Endothelial cell of umbilical vein (primary cell): ENCODE results near the gene SCN4A.
"Not testable (repeated sequence)": the region's sequence is repeated elsewhere in the genome, so short reads cannot be mapped to it uniquely, and the experiment has no call there.

Experiments
- CTCF ChIP-seq, 2 donors: IDR thresholded peaks; 1 replicate in 1 of 2; 2 replicates in 1 of 2; pipeline ENCODE4 v1.5.1; 2011; ENCODE audit warnings: low read length in 2 of 2, mild to moderate bottlenecking in 2 of 2, moderate library complexity in 2 of 2, control low read depth in 1 of 2, inconsistent platforms in 1 of 2, low read depth in 1 of 2; ENCODE audit not compliant: insufficient read depth in 1 of 2; ENCODE audit errors: extremely low read depth in 1 of 2
- EZH2 ChIP-seq: IDR thresholded peaks from 2 replicates; pipeline ENCODE4 v1.6.1; 2012; ENCODE audit warnings: borderline replicate concordance, low read depth, mild to moderate bottlenecking, moderate library complexity, low read length, inconsistent platforms; ENCODE audit not compliant: severe bottlenecking
- MAX ChIP-seq: IDR thresholded peaks from 2 replicates; pipeline ENCODE4 v1.6.1; 2011; ENCODE audit not compliant: insufficient read depth, insufficient read length
- POLR2A ChIP-seq: IDR thresholded peaks from 2 replicates; pipeline ENCODE4 v1.6.1; 2012; ENCODE audit warnings: low read depth, mild to moderate bottlenecking, control low read depth, low read length

GRCh38 chr17:63918789-63919305, 53.9 kb downstream of the SCN4A start, which contains the start of gene GH1:
- TF ChIP-seq MAX; CTCF (IDR thresholded peaks at IDR 0.05; ENCODE audit: extremely low read depth in 1 of 2, insufficient read depth in 1 of 2, low read depth in 1 of 2, low read length in 2 of 2); EZH2; POLR2A: not testable (repeated sequence)
